HG03039 (cell line): Measurements from ENCODE around the gene MBD5.
"Not testable (repeated sequence)": the region's sequence is repeated elsewhere in the genome, so short reads cannot be mapped to it uniquely, and the experiment has no call there.

Experiments used
- ATAC-seq: cut with Tn5 transposase; IDR thresholded peaks from one replicate; pipeline ENCODE4 v1.9.1; 2021; ENCODE audit warnings: mild to moderate bottlenecking, moderate library complexity; ENCODE audit not compliant: unreplicated experiment

Gene MBD5

DNA sequence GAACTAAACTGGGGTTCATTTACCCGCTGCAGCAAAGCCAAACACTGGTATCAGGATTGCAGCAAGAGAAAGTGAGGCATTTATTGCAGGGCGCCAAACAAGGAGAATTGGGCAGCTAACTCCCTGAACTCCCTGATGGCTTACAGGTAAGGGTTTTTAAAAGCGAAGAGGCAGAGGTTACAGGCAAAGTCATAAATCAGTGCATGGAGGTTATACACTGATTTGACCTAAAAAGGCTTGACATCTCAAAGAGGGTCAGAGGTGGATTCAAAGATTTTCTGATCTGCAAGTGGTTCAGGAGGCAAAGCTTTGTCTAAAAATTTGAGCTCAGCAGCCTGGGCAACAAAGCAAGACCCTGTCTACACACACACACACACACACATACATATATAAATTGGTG, 520.9 kb downstream of the MBD5 start:
- ATAC-seq = no peak

GRCh38 chr2:148542614-148543013, 521.7 kb downstream of the MBD5 start:
- ATAC-seq = no peak

DNA sequence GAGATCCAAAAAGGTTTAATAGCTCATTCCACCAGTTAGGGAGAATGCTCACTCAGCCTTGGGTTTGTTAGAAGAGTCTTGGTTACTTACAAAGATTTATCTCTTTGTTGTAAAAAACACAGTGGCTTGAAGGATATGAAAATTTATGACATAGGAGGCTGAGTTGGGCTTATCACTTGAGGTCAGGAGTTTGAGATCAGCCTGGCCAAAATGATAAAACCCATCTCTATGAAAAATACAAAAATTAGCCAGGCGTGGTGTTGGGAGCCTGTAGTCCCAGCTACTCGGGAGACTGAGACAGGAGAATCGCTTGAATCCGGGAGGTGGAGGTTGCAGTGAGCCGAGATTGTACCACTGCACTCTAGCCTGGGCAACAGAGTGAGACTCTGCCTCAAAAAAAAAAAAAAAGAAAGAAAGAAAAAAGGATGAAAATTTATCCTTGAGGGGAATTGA, 522.2 kb downstream of the MBD5 start:
- ATAC-seq = not testable (repeated sequence)

DNA sequence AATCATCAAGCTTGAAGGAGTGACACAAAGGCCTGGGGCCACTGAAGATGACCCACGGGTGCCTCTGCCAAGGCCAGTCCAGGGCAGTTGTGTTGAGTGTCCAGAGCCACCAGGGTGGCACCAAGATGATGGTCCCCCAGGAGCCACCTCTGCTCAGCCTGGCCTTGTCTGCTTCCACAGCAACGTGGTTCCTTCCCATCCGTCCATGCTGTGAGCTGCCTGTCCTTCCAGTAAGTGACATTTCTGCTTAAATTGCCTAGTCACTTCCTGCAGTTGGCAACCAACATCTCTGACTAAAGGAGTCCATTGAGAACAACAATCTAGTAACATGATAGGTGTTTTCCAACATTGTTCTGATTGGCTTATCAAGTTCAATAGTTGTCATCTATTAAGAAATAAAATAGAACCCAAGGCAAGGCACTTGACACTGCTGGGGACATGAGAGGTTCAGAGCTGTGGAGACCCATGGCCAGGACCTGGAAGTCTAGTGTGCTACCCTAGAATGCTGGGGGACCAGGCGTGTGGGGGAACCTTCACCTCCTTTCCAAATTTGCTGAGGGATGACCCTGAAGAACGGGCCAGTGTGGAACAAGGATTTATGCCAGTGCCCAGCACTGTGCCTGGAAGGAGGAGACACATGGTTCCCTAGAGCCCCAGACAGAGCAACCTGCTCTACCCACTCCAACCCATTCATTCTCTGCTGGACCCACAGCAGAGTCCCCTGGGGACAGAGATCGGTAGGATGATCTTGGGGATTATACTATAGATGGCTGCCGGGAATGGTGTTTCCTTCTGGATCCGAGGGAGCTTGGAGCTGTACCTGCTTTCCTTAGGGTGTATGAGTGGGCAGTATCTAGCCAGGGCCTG, 524.7 kb downstream of the MBD5 start:
- ATAC-seq = no peak

GRCh38 chr2:148546270-148546669, 525.4 kb downstream of the MBD5 start:
- ATAC-seq = no peak

DNA sequence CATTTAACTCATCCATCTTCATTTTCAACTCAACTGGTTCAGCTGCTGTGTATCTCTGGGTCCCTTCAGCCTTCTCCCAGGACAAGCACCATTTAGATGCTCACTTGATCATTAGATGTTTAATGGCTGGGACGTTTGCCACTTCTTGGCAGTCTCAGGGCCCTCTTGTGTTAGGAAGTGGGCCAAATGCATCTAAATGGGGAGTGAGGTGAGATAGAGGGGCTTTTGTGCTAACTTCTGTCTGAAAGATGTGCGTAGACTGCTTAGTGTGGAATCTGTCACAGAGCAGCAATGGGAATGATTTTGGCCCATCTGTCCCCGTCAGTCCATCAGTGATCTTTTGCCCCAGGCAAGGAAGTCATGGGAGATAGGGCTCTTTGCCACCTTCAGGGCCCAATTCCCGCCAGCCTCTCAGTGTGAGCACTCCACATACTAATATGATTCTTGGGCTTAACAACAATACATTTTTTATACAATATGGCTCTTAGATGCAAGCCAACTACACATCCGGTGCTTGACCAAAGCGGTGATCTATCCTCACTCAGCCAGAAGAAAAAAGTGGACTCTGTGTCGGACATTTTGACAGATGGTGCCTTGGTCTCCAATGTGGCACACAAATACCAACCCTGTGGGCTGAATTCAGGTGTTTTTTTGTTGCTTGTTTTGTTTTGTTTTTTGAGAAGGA, 528.0 kb downstream of the MBD5 start:
- no peak for ATAC-seq

DNA sequence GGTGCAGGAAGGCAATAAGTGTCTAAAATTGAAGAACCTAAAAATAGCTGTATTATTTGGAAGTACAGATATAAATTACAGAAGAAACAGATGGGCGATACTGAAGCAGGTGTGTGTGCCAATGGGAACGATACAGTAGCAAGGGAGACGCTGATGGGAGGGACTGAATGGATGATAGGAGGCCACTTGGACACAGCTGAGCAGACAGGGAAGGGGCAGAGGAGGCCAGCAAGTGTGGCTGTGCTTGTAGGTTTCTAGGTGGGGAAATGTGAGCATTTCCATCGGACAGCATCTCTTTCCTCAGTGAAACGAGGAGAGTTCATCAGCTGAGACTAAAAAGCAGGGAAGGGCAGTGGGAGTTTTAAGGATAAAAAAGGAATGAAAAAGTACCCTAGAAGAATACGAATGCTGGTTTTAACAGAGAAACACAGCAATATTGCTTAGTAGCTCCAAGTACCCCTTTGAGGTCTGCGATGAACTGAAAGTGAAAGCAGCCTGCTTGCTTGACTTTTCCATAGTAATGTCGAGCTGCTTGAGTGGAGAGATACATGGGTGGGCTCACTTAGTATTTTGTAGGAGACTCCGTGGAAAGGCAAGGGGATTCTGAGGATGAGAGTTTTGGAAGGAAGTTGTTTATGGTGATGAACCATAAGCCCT, 531.9 kb downstream of the MBD5 start:
- ATAC-seq = no peak

DNA sequence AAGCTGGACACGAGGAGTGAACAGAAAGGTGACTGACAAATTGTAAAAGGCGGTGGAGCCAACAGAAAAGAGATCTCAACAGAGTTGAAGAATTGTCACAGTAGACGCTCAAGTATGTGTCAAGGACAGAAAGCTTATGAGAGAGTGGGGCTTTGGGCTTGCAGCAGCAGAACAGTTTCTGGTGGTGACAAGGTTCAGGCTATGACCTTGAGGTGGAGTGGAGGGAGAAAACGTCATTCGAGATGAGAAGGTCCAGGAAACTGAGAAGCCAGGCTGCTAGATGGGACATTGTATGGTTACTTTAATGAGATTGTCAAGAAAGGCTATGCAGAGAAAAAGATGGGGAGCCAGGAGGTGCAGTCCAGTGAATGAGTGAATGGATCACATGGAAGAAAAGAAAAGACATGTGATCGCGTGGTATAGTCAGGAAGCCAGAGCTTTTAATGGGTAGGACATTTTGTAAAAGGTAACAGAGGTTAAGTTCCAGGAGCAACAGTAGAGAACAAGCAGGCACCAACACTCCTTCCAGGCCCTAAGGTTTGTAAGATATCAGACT, 532.5 kb downstream of the MBD5 start:
- no peak for ATAC-seq

DNA sequence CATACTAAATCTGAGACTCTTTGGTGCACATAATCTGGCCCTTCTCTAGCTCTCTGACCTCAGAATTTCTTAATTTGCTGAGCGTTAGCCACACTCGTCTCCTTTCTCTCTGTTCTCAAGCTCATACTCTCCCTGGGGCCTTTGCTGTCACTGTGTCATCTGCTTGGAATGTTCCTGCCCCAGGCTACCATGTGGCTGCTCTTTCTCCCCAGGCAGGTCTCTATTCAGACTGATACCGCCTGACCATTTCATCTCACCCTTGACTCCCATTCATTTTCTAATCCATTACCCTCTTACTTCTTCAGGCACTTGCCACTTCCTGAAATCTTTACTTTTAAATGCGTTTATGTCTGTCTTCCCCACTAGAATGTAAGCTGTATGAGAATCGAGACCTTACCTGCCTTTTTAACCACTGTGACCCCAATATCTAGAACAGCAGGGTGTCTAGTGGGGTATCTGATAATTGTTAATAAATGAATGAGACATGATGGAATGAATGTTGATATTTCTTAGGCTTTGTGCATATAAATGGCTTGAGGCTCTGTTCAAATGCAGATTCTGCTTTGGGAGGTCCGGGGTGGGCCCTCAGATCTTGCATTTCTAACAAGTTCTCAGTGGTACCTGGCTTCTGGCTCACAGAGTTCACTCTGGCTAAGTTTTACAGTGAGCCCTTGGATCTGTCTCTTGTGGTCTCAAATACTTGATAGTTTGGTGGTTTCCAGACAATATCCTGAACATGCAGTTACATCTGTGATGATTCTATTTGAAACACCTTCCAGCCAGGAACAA, 533.8 kb downstream of the MBD5 start:
- ATAC-seq = no peak

DNA sequence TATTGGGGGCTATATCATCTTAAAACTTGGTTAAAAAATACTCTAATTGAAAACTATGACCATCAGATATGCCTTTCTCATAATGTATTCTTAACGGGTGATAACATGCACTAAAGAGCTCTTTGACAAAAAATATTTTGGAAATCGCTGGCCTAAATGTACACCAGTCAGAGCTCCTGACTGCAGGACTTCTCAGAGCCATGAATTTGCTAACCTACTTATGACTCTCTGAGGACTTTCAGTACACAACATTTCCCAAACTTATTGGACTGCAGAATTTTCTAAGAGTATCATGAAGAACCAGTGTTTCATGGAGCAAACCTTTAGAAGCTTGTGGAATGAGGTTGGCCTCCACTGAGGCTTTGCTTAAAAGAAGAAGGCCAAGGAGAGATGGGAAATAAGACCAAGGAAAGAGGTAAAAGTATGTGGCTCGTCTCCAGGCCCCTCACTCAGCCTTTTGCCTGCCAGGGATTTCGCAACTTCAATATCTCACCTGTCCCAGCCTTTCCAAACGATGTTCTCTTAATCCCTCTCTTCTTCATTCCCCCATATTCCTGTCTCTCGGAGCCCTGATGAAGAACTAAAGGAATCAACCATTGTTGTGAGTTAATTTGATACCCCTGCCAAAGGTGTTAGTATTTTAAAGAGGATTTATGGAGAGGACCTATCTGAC, 534.9 kb downstream of the MBD5 start:
- no peak for ATAC-seq

DNA sequence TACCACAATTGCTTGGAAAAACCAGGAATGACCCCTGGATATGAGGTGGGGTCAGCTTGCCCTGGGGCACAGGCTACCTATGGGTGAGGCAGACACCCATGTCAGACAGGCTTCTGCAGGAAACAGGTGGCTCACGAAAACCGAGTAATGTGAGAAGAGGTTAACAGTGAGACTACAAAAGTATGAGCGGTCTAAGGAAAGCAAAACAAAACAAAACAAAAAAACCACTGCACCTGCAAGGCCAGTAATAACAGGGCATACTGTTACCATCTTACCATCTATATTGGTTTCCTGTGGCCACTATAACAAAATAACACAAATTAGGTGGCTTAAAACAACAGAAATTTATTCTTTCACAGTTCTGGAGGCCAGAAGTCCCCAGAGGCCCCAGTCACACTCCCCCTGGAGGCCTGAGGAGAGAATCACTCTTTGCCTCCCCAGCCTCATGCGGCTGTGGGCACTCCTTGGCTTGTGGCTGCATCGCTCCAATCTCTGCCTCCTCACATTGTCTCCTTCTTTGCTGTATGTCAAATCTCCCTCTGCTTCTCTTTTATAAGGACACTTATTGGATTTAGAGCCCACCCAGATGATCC, 537.0 kb downstream of the MBD5 start:
- peak; percentile 46 for ATAC-seq

DNA sequence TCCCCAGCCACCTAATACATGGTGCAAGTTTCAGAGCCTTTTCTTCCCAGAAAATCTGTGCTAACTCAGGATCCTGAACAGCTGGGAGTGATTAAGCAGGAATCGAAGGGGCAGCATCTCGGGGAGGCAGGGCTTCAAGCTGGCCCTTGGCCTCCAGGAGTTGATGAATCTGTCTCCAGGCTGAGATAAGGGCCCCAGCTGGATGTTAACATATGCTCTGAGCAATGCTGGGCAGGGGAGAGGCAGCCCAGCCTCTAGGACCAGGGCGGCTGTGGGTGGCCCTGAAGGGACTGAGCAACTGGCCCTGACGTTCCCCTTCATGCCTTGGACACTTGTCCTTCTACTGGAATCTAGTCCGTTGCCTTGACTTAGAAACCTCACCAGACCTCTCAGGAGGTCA, 539.6 kb downstream of the MBD5 start:
- ATAC-seq = no peak

GRCh38 chr2:148561389-148561788, 540.5 kb downstream of the MBD5 start:
- ATAC-seq = no peak

- no peak for ATAC-seq
Observed at GRCh38 chr2:148565272-148565894, 544.5 kb downstream of the MBD5 start.
